ENCODE results near the gene KRT76. TPM values are rescaled to one million over a fixed set of nuclear protein-coding genes. Genes with fewer than 3 reads are reported as not detected.

The KRT76 gene
- total RNA-seq, 1 experiment from 2014 or later: not detected

DNA sequence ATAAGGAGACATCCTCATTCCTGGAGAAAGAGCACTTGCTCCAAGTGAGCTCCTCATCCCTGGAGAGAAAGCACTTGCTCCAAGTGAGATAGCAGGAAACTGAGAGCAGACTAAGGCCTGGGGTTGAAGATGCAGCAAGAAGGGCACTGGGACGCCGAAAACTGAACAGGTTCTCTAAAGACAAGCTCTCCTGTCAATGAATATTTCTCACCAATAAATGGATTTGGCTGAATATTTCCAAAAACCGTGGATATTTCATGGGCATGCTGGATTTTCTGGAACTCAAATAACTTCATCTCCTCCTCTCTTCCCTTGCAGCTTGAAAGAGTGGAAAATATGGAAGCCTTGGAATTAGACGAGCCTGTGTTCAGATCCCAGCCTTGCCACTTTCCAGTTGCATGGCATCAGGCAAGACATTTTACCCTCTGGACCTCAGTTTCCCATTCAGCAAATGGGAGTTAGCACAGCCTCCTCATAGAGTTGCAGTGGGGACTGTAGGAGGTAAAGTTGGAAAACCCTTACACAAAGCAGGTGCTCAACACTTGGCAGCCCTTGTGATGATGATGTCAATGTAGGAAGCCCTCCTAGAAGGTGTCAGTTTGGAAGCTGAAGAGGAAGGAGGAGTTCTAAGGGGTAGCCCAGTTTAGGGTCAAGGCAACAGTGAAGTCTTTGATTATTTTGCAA lies 4.4 kb upstream of the KRT76 start:
- no peak overlapping the region for H3K4me3 ChIP-seq (replicated peaks in 1 of 2; ENCODE audit: low read depth in 1 of 2, low read length in 2 of 2)
- no peak overlapping the region for H3K9ac ChIP-seq (ENCODE audit: low read length)
- H3K27me3 ChIP-seq (ENCODE audit: insufficient read depth, low read length): peaks cover 35% of the 10 kb centered on the region
- H3K9me3 ChIP-seq (ENCODE audit: control insufficient read depth in 1 of 2, insufficient read depth in 1 of 2, low read depth in 1 of 2, low read length in 2 of 2): no peaks in the 10 kb centered on the region
- BruUV-seq (replicated peaks): no TSS peak
- H3K9me2 ChIP-seq (ENCODE audit: insufficient read depth): no peaks in the 10 kb centered on the region
- no peak overlapping the region for H3K4me2 ChIP-seq (ENCODE audit: low read length)
- CTCF ChIA-PET: no interaction called here
- H3K27ac ChIP-seq (ENCODE audit: low read depth, low read length): no peak overlapping the region
- intact Hi-C loops (cut with micrococcal nuclease): no loop called here
- H3K79me2 ChIP-seq (ENCODE audit: insufficient read depth, low read length): no peaks in the 10 kb centered on the region
- H2AFZ ChIP-seq (ENCODE audit: low read depth, low read length, poor library complexity, severe bottlenecking): no peak overlapping the region
- RAD21 ChIA-PET (ENCODE audit: low non-redundant PET in 1 of 2, low total read pairs in 2 of 2, uncharacterized antibody in 2 of 2, unreplicated experiment in 2 of 2): no interaction called here
- POLR2A ChIA-PET: no interaction called here
- H3K4me1 ChIP-seq (ENCODE audit: control insufficient read depth in 1 of 2, insufficient read depth in 2 of 2, low read length in 2 of 2): no peaks in the 10 kb centered on the region
- ATAC-seq (no peak), DNase-seq (ENCODE audit: low read depth, low spot score) (no peak)
- TF ChIP-seq JUND (IDR thresholded peaks at IDR 0.05): no peak
- TF ChIP-seq FOSL1 (IDR thresholded peaks at IDR 0.05; ENCODE audit: low read depth): no peak
- no peak for TF ChIP-seq ZFX (IDR thresholded peaks at IDR 0.05)
- TF ChIP-seq TCF7L2 (IDR thresholded peaks at IDR 0.05; ENCODE audit: borderline replicate concordance, extremely low read depth, insufficient read depth, insufficient read length): no peak
- TF ChIP-seq EZH2phosphoT487 (IDR thresholded peaks at IDR 0.05; ENCODE audit: borderline replicate concordance): no peak
- TF ChIP-seq, protein P1, sequence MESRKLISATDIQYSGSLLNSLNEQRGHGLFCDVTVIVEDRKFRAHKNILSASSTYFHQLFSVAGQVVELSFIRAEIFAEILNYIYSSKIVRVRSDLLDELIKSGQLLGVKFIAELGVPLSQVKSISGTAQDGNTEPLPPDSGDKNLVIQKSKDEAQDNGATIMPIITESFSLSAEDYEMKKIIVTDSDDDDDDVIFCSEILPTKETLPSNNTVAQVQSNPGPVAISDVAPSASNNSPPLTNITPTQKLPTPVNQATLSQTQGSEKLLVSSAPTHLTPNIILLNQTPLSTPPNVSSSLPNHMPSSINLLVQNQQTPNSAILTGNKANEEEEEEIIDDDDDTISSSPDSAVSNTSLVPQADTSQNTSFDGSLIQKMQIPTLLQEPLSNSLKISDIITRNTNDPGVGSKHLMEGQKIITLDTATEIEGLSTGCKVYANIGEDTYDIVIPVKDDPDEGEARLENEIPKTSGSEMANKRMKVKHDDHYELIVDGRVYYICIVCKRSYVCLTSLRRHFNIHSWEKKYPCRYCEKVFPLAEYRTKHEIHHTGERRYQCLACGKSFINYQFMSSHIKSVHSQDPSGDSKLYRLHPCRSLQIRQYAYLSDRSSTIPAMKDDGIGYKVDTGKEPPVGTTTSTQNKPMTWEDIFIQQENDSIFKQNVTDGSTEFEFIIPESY (IDR thresholded peaks at IDR 0.05; ENCODE audit: extremely low read depth, insufficient replicate concordance, low read length): no peak
- no peak for TF ChIP-seq YY1 (IDR thresholded peaks at IDR 0.05; ENCODE audit: extremely low read depth, insufficient replicate concordance, low read depth, low read length)
- TF ChIP-seq SRF (IDR thresholded peaks at IDR 0.05; ENCODE audit: low read depth): no peak
- TF ChIP-seq, protein P2, sequence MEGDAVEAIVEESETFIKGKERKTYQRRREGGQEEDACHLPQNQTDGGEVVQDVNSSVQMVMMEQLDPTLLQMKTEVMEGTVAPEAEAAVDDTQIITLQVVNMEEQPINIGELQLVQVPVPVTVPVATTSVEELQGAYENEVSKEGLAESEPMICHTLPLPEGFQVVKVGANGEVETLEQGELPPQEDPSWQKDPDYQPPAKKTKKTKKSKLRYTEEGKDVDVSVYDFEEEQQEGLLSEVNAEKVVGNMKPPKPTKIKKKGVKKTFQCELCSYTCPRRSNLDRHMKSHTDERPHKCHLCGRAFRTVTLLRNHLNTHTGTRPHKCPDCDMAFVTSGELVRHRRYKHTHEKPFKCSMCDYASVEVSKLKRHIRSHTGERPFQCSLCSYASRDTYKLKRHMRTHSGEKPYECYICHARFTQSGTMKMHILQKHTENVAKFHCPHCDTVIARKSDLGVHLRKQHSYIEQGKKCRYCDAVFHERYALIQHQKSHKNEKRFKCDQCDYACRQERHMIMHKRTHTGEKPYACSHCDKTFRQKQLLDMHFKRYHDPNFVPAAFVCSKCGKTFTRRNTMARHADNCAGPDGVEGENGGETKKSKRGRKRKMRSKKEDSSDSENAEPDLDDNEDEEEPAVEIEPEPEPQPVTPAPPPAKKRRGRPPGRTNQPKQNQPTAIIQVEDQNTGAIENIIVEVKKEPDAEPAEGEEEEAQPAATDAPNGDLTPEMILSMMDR (IDR thresholded peaks at IDR 0.05 in 2 of 3, conservative IDR thresholded peaks at IDR 0.05 in 1 of 3; ENCODE audit: borderline replicate concordance in 1 of 3, insufficient read depth in 1 of 3, low read depth in 2 of 3, low read length in 2 of 3): no peak
- no peak for TF ChIP-seq POLR2A (IDR thresholded peaks at IDR 0.05; ENCODE audit: borderline replicate concordance, extremely low read depth, insufficient read depth, insufficient read length)
- TF ChIP-seq, protein P3, sequence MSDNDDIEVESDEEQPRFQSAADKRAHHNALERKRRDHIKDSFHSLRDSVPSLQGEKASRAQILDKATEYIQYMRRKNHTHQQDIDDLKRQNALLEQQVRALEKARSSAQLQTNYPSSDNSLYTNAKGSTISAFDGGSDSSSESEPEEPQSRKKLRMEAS (IDR thresholded peaks at IDR 0.05): no peak
- no peak for TF ChIP-seq CBX3 (IDR thresholded peaks at IDR 0.05; ENCODE audit: low read depth)
- TF ChIP-seq ELF1 (IDR thresholded peaks at IDR 0.05; ENCODE audit: borderline replicate concordance, low read depth): no peak
- H4K20me1 ChIP-seq (ENCODE audit: insufficient read depth): no peaks in the 10 kb centered on the region
- H3K36me3 ChIP-seq (ENCODE audit: control insufficient read depth in 1 of 2, insufficient read depth in 2 of 2, low read length in 2 of 2): no peaks in the 10 kb centered on the region
